Embryonic facial prominence (tissue), 1 donor: ENCODE measurements around the gene SNRNP70.

Source experiments
- DNase-seq: peaks from one replicate; pipeline ENCODE4 v3.0.0-alpha.2; 2016; ENCODE audit errors: extremely low spot score

Gene SNRNP70

DNA sequence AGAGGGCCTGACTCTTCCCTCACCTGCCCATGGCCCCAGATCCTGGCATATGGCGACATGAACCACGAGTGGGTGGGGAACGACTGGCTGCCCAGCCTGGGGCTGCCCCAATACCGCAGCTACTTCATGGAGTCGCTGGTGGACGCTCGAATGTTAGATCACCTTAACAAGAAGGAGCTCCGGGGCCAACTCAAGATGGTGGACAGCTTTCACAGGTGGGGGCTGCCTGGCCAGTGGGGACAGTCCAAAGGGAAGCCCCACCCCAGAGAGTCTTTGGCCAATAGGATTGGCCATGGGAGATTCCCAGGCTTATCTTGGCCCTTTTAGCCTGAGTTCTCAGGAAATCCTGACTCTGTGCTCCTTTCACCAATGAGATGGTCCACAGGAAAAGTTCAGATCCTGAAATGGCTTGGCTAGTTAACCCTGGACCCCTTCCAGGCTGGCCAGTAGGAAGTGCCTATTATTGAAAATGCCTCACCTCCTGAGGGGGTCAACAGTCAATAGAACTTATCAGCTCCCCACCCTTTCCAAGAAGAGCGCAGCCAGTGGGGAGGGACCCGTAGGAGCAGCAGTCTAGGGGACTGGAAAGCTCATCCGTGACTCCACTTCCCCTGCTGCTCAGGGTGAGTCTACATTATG, 62.9 kb downstream of the SNRNP70 start:
- no peak for DNase-seq

DNA sequence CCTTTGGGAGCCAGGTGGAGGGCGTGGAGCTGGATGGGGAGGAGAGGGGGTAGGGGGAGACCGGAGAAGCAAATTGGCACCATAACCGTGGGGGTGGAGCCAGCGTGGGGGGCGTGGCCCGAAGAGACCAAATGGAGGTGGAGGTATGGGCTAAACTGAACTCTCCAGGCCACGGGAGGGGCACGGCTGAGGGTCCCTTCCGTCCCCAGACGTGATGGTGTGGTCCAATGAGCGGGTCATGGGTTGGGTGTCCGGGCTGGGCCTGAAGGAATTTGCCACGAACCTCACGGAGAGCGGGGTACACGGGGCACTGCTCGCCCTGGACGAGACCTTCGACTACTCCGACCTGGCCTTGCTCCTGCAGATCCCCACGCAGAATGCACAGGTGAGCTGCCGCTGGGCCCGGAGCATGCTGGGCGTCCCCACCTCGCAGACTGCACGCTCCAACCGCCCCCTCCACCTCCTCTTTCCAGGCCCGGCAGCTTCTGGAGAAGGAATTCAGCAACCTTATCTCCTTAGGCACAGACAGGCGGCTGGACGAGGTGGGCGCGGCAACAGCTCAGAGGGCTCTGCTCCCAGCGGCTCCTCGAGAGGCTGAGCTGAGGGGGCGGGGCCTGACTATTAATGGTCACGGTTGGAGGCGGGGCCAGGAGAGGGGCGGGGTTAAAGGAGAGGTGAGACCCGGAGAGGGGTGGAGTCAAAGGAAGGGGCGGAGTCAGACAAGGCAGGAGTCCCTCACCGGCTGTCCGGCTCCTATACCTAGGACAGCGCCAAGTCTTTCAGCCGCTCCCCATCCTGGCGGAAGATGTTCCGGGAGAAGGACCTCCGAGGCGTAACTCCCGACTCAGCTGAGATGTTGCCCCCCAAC, 63.8 kb downstream of the SNRNP70 start:
- peak; percentile 92 for DNase-seq

DNA sequence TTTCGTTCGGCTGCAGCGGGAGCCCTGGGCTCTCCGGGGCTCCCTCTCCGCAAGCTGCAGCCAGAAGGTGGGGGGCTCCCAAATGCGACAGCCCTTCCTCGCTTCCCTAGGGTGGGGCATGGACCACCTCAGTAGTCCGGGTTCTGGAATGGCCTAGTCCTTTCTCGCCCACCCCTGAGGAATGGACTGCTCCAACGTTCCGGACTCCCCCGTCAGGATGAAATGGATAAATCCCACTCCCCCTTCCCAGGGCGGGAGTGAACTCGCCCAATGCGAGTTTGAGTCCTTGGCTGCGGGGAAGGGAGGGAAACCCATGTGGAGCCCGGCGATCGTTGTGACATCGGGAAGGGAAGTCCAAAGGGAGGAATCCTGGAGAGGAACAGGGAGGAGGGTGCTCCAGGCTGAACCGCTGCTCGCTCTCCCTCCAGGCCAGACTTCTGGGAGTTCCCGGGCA, 64.4 kb downstream of the SNRNP70 start:
- peak; percentile 72 for DNase-seq

DNA sequence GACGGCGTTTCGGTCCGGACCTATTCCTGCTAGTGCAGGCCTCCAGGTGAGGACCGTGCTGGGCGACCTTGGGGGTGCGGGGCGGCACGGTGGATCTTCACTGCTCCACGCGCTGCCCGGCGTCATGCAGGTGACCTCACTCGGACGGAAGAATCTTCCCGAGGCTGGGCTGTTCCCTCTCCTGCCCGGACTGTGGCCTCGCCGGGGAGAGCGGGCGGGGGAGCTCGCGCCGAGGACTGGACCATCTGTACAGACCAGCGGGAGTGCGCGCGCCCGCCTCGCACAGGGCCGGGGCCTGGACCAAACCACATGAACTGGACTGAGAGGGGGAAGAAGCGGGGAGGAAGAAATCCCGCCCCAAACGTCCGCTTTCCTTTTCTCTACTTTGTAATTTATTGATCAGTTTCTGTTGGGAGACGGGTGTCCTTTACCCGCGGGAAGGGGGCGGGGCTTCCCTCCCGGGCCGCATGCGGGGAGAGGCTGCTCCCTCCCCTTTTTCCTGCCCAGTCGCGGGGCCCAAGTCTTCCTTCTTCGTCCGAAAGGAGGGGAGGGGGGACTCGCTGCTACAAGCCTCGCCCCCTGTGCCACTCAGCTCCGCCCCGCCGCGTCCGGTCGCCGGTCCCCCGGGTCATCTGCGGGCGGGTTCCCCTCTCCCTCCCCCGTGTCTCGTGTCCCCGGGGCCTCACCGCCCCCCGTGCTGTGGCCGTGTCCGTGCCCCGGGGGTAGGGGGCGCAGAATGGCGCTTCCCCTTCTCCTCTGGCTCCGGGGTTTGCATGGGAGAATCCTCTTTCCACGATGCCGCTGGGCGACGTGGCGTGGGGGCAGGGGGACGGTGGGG, 65.1 kb downstream of the SNRNP70 start:
- DNase-seq: peak; percentile 69

DNA sequence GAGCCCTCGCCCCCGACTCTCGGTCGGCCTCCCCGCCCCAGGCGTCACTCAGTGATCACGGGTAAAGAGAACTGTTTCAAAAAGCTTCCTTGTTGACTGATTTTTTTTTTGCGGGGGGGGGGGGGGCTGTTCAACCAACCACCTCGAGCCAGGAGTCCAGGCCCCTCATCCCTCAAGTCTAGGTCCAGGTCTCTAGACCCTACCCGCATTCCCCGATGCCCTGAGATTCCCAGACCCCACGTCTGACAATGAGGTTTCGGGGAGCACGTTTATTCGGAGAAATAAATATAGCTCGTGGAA, 65.6 kb downstream of the SNRNP70 start:
- DNase-seq: no peak

DNA sequence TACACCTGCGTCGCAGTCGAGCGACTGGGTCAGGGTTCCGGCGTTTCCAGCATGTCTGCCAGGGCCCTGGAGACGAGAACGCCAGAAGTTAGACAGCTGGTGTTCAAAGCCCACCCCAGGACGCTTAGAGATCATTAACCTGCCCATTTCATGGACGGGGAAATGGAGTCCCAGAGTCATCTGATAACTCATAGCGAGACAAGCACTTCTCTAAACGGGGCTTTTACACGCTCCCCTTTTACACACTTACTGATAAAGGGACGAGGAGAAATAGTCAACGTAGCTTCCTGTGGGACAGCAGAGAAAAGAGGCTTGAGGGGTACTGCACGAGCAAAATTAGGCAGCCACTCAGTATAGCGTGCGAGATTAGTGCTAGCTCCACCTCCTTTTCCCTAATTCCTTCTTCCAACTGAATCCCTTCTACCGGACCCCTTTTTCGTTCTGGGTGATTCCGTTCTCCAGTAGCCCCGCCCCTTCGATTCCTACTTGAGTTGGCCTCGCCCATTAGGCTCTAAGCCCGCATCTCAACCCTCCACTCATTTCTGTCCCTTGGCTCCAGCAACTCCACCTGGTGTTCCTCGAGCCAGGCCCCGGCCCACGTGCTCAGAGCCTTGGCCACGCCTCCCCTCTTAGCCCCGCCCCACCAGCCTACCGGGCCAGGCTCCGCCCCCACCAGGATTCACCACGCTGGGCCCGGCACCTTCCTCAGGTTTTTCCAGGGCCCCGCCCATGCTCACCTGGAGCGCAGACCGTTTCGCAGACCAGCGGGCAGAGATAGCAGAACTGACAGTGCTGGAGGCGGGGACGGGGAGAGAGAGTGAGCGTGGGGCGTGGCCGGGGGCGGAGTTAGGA, 66.2 kb downstream of the SNRNP70 start:
- DNase-seq: no peak

DNA sequence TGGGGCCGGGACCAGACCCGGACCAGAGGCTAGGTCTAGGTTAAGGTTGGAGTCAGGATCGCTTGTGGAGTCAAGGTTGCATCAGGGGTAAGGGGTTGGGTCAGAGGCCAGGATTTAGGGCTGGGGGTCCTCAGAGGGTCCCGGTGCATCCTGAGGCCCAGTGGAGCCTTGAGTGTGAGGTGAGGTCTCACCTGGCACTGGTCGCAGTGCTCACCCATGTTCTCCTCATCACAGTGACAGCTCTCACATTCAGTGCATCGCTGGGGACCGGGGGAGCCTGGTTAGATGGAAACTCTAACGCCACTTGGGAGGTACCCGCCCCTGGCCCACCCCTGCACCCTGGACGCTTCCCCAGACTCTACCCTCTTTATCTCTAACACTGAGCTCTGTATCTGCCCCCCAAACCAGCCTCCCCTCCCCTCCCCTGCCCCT, 66.9 kb downstream of the SNRNP70 start:
- no peak for DNase-seq

DNA sequence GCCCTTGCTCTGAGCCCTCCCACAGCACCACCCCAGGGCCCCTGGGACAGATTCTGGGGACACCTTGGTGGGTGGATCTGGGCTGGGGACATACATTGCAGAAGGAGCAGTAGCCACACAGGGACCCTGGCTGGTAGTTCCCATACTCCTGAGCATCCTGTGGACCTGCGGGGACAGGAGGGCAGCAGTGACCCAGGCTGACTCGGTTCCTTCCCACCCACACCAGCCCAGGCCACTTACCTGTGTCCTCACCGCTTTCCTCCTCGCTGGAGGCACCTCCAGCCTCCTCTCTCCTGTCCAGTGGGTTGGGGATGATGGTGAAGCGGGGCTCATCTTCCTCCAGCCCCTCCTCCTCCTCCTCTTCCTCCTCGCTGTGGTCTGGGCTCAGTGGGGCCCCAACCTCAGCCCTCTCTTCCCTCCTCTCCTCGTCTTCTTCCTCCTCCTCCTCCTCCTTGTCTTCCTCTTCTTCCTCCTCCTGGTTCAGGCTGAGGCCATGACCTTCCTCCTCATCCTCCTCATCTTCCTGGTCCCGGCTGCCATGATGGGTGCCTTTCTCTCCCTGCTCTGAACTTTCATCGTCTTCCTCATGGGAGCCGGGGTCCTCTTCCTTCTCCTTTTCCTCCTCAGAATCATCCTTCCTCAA, 68.0 kb downstream of the SNRNP70 start:
- no peak for DNase-seq

DNA sequence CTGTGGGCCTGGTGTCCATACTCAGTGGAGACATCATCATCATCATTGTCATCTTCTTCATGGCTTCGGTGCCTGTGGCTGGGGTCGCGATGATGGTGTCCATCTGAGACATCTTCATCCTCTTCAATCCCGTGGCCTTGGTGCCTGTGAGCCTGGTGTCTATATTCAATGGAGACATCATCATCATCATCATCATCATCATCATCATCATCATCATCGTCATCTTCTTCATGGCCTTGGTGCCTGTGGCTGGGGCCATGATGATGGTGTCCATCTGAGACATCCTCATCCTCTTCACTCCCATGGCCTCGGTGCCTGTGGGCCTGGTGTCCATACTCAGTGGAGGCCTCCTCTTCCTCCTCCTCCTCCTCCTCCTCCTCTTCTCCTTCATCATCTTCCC, 69.0 kb downstream of the SNRNP70 start:
- no peak for DNase-seq

DNA sequence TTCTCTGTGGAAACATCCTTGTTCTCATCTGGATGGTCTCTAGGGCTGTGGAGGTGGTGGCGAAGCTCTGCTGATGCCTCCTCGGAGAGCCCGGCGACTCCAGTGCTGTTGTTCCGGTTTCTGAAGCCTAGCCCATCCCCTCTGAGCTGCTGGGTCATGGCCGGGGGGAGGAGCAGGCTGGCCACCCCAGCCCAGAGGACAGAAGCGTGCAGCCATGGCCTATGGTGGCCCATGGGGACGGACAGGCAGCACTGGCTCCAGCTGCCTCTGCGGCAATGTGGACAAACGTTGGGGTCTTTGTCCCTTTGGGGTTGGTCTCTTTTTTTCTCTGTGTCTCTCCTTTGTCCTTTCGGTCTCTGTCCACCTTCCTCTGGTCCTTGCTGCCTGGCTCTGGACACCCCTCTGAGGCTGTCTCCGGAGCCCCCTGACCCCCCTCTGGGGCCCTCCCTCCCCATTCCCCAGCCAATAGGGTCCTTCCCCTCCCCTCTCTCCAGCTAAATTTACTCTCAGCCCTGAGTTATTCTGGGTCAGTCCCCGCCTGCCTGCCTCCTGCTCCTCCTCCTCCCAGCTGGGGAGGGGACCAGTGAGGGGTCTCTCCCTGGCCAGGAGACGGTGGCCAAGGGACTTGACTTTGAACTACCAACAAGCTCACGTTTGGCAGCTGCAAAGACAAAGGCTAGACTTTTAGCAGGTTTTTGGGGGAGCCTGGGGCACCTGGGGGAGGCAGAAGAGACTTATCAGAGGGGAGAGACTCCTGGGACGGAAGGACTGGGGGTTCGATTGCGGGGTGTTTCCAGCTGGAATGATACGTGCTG, 70.0 kb downstream of the SNRNP70 start, which contains the start of gene HRC:
HRC (minus strand) TSS at position 392 of the 815 bp plus-strand sequence; CDS start at position 233, 159 bp downstream.
- no peak for DNase-seq

DNA sequence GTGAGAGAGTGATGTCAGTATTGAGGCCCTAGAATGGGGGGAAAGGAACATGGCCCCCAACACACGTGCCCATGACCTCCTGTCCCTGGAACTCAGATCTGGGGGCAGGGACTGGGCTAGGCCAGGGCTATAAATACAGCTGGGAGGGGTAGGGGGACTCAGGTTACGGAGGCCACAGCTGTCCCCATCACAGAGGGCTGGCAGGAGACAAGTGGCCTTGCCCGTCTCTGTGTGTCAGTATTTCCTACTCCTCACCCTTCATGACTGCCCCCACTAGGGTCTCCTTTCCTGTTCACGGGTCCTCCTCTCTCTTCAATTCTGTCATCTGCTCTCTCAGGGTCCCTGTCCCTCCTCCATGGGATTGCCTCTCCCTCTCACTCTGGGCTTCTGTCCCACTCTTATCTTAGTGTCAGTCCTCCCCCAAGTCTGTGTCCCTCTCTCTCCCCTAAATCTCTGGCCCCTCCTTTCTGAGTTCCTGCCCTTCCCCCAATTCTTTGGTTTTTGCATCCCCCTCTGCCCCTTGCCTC, 70.6 kb downstream of the SNRNP70 start:
- no peak for DNase-seq

DNA sequence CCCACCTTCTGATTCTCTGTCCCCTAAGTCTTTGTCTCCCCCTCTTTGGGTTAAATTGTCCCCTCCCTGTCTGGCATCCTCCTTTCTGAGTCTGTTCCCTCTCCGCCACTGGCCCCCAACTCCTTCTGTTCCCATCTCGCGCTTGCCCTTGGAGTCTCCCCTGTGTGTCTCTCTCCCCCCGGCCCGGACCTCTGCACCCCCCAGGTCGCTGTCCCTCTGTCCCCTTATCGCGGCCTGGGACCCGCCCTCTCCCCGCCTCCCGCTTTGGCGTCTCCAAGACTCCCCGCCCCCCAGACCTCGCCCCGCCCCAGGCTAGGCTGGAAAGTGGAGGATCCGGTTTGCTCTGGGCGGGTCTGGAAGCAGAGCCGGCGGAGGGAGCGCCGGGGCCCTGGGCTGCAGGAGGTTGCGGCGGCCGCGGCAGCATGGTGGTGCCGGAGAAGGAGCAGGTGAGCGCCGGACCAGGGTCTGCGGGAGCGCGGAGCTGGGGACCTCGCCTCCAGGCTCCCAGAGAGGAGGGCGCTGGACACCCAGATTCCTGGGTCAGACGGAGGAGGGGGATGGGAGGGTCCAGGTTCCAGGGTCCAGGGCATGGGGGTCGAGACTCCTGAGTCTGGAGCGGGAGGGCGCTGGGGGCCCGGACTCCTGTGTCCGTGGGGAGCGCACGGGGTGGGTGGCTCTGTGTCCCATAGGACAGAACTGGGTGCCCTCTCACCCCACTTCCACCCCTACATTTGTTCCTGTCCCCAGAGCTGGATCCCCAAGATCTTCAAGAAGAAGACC, 72.4 kb downstream of the SNRNP70 start, which contains the start of gene TRPM4:
TRPM4 (plus strand) TSS at position 348 of the 780 bp plus-strand sequence; CDS start at position 423, 75 bp downstream.
- DNase-seq: peak; percentile 76
